Left cardiac atrium (tissue), 4 donors: ENCODE results near the gene MUC5B. TPM values are rescaled to one million over a fixed set of nuclear protein-coding genes. Genes with fewer than 3 reads are reported as not detected.

Experiments used
- ATAC-seq, 2 donors: fragments of 200-7000 bp; cut with Tn5 transposase; one replicate each; pipeline ENCODE4 v1.9.1; 2020; ENCODE audit warnings: mild to moderate bottlenecking in 2 of 2, moderate library complexity in 2 of 2
- DNase-seq: peaks from one replicate; pipeline ENCODE4 v3.0.0-alpha.2; 2020
- intact Hi-C, 2 donors: fragments of 100-400 bp; cut with DNase I; formaldehyde crosslinking; loops; one replicate each; pipeline versions ENCODE4 v1.14.1 to v1.15.1; 2022 to 2023
- total RNA-seq, 2 donors: library from RNA; stranded (reverse); fragmentation: NEBNext Ultra II Directional; extraction: Animal tissue kit (Norgen Biotek cat#: 25700); gene quantifications; one replicate each; pipeline ENCODE4 v1.2.1, GENCODE V29; 2021
- donor health status: DM: no; HTN: yes; CAD: no.
- donor health status: DM: no; HTN: yes; CAD: no; lungs with severe emphysema.
- donor health status: DM: yes; HTN: yes; CAD: no.
- donor health status: Dilated cardiomyopathy.

Gene MUC5B
- total RNA-seq, 2 donors from 2014 or later = not detected

DNA sequence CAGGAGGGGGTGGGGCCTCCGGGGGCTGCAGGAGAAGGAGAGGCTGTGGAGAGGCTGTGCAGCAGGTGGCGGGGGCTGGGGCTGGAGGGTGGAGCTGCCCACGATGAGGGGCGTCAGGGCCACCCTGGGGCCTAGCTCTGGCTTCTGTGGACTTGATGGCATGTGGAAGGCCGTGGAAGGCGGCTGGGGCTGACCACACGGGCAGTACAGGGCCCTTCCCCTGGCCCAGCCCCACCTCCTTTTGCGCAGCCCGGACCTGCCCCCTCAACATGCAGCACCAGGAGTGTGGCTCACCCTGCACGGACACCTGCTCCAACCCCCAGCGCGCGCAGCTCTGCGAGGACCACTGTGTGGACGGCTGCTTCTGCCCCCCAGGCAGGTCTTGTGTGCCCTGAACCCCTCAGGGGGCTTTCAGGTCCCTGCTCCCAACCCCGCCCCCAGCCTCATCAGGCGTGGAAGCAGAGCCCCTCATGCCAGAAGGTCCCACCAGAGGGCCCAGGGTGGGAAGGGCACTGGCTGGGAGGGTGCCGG is 6.1 kb downstream of the MUC5B start:
- no peak for ATAC-seq
- DNase-seq = peak; percentile 13
- intact Hi-C loops = no loop called here

DNA sequence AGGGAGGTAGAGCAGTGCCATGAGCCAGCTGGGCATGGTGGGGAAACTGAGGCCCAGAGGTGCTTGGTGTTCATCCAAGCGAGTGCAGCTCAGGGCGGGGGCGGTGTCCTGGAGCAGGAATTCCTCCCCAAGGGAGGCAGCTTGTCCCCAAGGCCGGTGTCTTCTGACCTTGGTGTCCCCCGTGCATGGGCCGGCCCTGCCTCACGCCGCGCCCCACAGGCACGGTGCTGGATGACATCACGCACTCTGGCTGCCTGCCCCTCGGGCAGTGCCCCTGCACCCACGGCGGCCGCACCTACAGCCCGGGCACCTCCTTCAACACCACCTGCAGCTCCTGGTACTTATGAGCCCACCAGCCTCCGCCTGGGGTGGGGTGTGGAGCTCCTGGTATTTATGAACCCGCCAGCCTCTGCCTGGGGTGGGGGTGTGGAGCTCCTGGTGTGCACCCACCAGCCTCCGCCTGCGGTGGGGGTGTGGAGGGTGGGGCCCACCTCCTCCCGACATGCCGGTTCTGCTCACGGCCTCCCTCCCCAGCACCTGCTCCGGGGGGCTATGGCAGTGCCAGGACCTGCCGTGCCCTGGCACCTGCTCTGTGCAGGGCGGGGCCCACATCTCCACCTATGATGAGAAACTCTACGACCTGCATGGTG is 6.7 kb downstream of the MUC5B start:
- ATAC-seq (no peak), DNase-seq (peak; percentile 16)
- intact Hi-C loops = no loop called here

DNA sequence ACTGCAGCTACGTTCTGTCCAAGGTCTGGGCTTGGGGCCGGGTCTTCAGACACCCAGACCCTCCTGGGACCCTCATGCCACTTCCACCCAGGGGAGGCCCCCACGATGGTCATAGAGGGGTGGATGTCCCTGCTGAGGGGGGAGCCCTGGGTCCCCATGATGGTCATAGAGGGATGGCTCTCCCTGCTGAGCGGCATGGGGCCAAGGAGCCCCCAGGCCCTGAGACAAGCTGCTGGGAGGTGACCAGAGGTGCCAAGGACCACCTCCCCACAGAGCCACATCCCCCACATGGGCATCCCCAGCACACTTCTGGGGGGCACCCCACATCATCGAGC is 7.2 kb downstream of the MUC5B start:
- no peak for DNase-seq
- intact Hi-C loops = no loop called here
- ATAC-seq = no peak

DNA sequence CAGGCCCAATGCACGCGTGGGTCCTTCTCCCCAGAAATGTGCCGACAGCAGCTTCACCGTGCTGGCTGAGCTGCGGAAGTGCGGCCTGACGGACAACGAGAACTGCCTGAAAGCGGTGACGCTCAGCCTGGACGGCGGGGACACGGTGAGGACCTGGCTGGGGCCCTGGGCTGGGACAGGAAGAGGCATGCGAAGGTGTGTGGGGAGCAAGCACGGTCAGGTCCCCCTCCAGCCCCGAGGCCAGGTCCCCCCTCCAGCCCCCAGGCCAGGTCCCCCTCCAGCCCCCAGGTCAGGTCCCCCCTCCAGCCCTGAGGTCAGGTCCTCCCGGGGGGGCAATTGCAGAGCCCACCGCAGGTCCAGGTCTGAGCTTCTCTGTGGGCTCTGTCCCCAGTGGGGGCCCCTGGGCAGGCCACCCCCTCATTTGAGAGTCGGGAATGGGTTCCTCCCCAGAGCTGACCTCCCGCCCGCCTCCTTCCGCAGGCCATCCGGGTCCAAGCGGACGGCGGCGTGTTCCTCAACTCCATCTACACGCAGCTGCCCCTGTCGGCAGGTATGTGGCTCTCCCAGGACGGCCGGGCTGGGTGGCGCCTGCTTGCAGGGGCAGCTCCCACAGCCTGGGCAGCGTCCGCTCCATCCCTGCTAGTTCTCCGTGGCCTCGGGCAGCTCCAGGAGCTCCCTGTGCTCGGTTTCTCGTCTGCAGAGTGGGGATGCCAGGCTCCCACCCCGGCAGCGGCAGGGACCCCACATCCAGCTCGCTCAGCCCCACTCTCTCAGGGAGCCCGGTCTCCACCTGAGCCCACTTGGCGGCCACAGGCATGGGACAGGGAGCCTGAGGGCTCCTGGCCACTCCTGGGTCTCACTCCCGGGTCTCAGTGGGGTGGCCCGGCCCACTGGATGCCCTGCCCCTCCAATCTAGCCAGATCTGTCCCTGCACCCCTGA is 7.9 kb downstream of the MUC5B start:
- ATAC-seq = no peak
- peak; percentile 23 for DNase-seq
- intact Hi-C loops = no loop called here

DNA sequence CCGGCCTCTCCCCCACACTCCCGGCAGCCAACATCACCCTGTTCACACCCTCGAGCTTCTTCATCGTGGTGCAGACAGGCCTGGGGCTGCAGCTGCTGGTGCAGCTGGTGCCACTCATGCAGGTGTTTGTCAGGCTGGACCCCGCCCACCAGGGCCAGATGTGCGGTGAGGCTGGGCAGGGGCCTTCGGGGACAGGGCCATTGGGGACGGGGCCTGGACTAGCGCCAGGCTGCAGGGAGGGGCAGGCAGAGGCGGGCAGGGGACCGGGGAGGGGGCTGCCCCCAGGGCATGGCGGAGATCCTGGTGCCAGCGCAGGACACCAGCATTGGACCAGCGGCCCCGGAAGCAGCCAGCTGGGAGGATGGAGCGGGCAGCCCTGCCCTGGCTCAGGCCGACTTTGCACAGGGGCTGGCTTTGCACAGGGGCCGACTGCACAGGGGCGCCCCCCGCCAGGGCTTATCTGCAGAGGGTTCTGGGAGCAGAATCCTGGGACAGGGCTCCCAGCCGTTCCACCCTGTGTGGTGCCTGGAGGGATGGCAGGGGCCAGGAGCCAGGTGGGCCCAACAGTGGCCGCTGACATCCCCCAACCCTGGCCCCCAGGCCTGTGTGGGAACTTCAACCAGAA is 8.6 kb downstream of the MUC5B start:
- intact Hi-C loops = no loop called here
- DNase-seq (peak; percentile 18), ATAC-seq (no peak)

DNA sequence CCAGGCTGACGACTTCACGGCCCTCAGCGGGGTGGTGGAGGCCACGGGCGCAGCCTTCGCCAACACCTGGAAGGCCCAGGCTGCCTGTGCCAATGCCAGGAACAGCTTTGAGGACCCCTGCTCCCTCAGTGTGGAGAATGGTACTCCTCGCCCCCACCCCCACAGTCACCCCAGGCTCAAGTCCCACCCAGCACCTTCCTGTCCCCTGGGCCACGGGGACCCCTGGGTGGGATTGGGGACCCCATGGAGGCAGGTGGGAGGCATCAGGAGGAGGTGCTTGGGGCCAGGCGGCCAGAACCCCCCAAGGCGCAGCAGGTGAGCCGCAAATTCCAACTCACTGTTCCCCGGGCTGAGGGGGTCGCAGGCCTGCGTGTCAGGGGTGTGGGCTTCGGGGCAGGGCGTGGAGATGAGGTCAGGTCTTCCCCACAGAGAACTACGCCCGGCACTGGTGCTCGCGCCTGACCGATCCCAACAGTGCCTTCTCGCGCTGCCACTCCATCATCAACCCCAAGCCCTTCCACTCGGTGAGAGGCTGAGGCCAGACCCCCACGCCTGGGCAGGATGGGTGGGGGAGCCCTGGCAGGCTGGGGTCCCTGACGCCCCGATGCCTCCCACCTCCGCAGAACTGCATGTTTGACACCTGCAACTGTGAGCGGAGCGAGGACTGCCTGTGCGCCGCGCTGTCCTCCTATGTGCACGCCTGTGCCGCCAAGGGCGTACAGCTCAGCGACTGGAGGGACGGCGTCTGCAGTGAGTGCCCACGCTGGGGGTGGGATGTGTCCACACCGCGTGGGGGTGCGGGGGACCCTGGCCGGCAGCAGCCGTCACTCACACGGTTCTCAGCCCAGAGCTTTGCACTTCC is 9.4 kb downstream of the MUC5B start:
- DNase-seq (peak; percentile 17), ATAC-seq (no peak)
- intact Hi-C loops = no loop called here

DNA sequence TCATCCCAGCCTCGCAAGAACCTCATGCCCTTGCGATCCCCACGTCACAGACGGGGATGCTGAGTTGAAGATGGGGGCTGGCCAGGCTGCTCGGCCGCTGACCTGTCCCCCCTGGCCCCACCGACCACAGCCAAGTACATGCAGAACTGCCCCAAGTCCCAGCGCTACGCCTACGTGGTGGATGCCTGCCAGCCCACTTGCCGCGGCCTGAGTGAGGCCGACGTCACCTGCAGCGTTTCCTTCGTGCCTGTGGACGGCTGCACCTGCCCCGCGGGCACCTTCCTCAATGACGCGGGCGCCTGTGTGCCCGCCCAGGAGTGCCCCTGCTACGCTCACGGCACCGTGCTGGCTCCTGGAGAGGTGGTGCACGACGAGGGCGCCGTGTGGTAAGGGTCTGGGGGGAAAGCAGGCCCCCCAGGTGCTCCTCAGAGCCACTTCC is 10.0 kb downstream of the MUC5B start:
- ATAC-seq (no peak), DNase-seq (peak; percentile 18)
- intact Hi-C loops = no loop called here

DNA sequence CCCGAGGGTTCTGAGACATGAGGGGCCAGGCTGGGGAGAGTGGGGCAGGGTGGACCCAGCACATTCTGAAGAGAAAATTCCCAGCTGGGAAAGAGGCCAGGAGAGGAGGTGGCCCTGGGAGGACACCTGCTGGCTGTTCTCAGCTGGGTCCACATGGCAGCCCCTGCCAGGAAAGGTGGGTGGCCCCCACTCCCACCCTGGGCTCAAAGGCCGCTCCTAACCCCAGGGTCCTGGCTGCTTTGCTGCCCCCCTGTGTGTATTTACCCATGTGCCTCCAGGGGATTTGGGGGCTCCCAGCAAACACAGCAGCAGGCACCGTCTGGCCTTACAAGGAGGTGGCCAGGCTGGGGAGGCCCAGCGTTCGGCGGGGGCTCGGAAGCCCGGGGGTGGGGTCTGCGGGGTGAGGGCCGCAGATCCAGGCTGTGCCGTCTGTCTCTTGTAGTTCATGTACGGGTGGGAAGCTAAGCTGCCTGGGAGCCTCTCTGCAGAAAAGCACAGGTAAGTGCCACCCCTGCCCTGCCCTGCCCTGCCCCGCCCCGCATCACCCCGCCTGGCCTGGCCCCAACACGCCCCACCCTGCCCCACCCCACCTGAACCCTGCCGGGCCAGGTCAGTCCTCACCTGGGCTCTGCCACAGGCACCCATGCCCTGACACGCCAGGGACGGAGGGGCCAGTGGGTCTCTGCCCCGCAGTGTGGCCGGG is 10.6 kb downstream of the MUC5B start:
- ATAC-seq (no peak), DNase-seq (peak; percentile 11)
- intact Hi-C loops = no loop called here

DNA sequence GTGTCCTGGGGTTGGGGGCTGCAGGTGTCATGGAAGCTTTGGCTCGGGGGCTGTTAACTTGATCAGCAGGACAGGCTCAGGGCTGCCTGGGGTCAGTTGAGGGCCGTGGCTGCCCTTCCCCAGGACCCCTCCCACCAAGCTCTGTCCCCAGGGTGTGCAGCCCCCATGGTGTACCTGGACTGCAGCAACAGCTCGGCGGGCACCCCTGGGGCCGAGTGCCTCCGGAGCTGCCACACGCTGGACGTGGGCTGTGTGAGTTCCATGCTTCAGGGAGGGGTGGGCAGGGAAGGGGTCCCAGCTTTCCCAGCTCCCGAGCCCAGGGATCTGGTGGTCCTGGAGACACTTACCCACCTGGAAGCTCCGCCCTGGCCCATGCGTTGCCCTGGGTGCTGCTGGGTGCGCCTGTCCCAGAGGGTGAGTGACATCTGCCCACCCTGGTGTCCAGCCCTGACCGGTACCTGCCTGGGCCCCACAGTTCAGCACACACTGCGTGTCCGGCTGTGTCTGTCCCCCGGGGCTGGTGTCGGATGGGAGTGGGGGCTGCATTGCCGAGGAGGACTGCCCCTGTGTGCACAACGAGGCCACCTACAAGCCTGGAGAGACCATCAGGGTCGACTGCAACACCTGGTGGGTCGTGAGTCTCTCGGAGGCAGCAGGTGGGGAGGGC is 11.3 kb downstream of the MUC5B start:
- DNase-seq (peak; percentile 20), ATAC-seq (no peak)
- intact Hi-C loops = no loop called here

DNA sequence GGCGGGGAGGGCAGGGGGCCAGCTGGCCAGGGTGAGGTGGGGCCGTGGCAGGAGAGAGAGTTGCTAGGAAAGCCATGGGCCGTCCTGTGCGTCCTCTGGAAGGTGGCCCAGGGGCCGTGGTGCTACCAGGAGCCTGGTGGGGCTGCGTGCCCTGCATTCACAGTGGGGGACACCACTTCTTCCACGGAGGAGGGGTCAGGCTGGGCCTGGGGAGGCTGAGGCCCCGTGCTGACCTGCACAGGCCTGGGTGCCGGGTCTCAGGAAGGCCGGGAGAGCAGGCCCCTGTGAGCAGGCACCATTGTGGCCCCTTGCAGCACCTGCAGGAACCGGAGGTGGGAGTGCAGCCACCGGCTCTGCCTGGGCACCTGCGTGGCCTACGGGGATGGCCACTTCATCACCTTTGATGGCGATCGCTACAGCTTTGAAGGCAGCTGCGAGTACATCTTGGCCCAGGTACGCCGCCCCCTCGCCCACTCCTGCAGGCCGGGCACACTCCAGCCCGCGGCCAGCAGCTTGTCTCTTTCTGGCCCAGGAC is 12.0 kb downstream of the MUC5B start:
- DNase-seq (peak; percentile 13), ATAC-seq (no peak)
- intact Hi-C loops = no loop called here

DNA sequence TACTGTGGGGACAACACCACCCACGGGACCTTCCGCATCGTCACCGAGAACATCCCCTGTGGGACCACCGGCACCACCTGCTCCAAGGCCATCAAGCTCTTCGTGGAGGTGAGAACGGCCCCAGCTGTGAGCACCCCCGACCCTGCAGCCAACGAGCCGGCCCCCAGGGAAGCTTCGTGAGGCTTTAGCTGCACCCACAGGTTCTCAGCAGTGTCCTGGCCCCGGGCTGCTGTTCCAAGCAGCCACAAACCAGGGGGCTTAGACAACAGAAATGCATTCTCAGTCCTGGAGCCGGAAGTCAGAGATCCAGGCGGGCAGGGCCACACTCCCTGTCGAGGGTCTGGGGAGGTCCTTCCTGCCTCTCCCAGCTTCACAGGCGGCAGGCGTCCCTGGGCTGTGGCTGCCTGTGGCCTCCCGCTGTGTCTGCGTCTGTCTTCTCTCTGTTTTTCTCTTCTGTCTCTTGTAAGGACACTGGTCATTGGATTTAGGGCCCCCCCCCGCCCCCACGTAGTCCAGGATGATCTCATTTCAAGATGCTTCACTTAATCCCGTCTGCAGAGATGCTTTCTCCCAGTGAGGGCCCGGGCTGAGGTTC is 12.5 kb downstream of the MUC5B start:
- intact Hi-C loops = no loop called here
- DNase-seq = peak; percentile 19
- no peak for ATAC-seq

DNA sequence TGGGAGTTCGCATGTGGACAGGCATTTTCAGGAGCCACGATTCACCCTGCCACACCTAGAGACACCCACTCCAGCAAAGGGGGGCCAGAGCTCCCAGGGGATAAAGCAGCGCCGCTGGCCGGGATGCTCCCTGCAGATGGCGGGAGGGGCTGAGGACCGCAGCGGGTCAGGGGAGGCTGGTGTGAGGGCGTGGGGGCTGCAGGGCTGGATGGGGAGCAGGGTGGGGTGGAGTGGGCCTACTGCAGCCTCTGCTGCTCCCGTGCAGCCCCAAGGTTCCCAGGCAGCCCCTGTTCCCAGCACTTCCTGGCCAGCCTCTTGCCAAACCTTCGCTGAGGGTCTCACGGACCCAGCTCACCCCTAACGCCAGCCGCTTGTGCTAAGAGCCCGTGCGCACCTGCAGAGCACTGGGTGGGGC is 13.0 kb downstream of the MUC5B start:
- intact Hi-C loops = no loop called here
- ATAC-seq = no peak
- peak; percentile 5 for DNase-seq

DNA sequence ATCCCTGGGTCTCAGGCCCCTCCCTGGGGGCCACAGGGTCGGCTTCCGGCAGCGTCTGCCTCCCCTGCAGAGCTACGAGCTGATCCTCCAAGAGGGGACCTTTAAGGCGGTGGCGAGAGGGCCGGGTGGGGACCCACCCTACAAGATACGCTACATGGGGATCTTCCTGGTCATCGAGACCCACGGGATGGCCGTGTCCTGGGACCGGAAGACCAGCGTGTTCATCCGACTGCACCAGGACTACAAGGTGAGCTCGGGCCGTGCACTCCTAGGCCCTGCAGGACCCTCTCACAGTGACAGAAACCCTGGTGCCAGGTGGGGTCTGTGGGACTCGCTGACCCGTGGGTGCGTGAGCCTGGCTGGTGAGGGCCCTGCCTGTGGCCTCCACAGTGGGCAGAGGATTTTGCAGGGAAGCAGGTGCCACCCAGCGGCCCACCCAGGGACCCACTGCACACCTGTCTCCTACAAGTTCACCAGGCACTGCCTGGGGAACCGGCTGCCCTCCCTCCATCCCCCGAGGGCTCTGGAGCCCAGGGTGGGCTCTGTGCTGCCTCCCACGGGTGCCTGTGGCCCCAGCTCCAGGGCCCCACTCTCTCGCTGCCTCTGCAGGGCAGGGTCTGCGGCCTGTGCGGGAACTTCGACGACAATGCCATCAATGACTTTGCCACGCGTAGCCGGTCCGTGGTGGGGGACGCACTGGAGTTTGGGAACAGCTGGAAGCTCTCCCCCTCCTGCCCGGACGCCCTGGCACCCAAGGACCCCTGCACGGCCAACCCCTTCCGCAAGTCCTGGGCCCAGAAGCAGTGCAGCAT is 13.7 kb downstream of the MUC5B start:
- DNase-seq (peak; percentile 8), ATAC-seq (no peak)
- intact Hi-C loops = no loop called here

DNA sequence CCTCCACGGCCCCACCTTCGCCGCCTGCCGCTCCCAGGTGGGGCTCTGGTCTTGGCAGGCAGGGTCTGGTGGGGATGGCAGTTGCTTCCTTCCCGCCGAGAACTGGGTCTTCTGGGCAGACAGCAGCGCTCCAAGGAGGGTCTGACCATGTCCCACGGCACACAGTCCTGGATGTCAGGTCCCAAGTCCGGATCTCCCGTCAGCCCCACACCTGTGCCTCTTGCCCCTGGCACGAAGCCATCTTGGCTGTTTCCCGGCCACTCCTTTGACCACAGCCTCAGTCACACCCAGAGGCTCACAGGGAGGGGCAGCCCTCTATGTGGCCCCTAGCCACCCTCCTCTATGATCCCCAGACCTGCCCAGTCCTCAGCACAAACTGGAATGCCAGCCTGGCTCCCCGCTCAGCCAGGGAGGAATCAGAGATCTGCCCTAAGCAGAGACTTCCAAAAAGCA is 14.3 kb downstream of the MUC5B start:
- ATAC-seq (no peak), DNase-seq (peak; percentile 18)
- intact Hi-C loops = no loop called here

DNA sequence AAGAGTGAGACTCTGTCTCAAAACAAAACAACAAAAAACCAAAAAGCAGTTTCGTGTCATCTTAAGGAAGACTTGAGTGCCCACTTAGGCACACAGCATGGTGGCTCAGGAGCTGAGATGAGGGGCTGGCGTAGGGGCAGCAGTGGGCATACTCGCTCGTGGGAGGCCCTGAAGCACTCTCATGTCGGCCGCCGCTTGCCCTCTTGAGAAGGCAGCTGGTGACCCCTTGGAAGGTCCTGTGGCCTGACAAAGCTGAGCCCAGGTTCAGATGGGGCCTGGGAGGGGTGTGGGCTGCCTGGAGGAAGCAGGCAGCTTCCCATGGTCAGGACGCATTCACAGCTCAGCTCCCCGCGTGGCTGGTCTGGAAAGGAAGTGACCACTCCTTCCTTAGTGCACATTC is 15.0 kb downstream of the MUC5B start:
- intact Hi-C loops = no loop called here
- ATAC-seq = no peak
- no peak for DNase-seq

DNA sequence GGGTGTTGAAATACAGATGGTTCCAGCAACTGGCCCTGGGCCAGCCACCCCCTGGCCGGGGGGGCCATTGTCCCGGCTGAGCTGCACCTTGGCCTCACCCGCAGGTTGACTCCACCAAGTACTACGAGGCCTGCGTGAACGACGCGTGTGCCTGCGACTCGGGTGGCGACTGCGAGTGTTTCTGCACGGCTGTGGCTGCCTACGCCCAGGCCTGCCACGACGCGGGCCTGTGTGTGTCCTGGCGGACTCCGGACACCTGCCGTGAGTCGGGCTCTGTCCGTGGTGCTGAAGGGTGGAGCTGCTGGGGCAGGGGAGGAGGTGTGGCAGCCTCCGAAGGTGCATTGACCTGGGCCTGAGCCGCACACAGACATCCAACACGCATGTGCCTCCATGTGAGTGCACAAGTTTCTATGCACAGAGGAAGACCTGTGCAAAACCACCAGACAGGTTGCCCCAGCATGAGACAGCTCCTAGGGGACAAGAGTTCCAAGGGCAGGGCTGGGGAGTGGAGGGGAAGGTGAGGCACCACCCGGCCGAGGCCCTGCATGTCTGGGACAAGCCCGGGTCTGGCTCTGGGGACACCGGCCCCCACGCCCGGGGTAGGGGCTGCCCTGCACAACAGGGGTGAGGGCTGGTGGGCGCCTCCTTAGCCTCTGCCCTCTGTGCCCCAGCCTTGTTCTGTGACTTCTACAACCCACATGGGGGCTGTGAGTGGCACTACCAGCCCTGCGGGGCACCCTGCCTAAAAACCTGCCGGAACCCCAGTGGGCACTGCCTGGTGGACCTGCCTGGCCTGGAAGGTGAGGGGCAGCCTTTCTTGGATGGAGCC is 16.1 kb downstream of the MUC5B start:
- ATAC-seq (no peak), DNase-seq (no peak)
- intact Hi-C loops = no loop called here
